ENCODE data around the gene PRLR. TPM values are rescaled to one million over a fixed set of nuclear protein-coding genes. Genes with fewer than 3 reads are reported as not detected.

PRLR gene
- total and polyA plus RNA-seq, 2 of the 13 experiments (the other 11 are each of a cell fraction or from before 2014, with no cell fraction given): 12.2 to 13.3 TPM

DNA sequence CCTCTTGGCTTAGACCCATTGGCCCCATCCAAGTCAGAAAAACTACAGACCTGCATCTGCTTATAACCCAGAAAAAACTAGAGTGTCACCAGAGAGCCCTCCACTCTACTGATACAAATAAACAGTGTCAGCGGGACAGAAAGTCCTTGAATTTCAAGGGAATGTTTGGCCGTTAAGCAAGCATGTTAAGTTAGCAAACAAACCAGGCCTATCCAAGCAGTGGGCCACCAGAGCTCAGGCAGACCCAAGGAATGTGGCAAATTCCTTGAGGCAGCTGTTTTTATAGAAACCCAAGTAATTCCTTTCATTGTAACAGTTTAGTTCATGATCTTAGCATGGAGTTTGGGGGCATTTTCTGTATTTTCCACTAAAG is 70.9 kb downstream of the PRLR start (continued):
- TF ChIP-seq MXD4 (CRISPR knock-in tag; IDR thresholded peaks at IDR 0.05) (no peak), ZNF570 (CRISPR knock-in tag; IDR thresholded peaks at IDR 0.05; ENCODE audit: borderline replicate concordance) (no peak), PRDM15 (CRISPR knock-in tag; IDR thresholded peaks at IDR 0.05) (no peak), SOX6 (IDR thresholded peaks at IDR 0.05) (no peak), SOX6 (CRISPR knock-in tag; IDR thresholded peaks at IDR 0.05) (peak; percentile 55), KIAA2018 (CRISPR knock-in tag; IDR thresholded peaks at IDR 0.05; ENCODE audit: borderline replicate concordance) (no peak), MLXIP (CRISPR knock-in tag; IDR thresholded peaks at IDR 0.05; ENCODE audit: borderline replicate concordance) (no peak), FOXA1 (IDR thresholded peaks at IDR 0.05) (no peak), FOXA1 (CRISPR knock-in tag; IDR thresholded peaks at IDR 0.05) (peak; percentile 83), ZNF326 (CRISPR knock-in tag; IDR thresholded peaks at IDR 0.05; ENCODE audit: borderline replicate concordance) (no peak), PHF20 (CRISPR knock-in tag; IDR thresholded peaks at IDR 0.05) (no peak), TARDBP (CRISPR knock-in tag; IDR thresholded peaks at IDR 0.05) (no peak)
- TF ChIP-seq, protein P1, sequence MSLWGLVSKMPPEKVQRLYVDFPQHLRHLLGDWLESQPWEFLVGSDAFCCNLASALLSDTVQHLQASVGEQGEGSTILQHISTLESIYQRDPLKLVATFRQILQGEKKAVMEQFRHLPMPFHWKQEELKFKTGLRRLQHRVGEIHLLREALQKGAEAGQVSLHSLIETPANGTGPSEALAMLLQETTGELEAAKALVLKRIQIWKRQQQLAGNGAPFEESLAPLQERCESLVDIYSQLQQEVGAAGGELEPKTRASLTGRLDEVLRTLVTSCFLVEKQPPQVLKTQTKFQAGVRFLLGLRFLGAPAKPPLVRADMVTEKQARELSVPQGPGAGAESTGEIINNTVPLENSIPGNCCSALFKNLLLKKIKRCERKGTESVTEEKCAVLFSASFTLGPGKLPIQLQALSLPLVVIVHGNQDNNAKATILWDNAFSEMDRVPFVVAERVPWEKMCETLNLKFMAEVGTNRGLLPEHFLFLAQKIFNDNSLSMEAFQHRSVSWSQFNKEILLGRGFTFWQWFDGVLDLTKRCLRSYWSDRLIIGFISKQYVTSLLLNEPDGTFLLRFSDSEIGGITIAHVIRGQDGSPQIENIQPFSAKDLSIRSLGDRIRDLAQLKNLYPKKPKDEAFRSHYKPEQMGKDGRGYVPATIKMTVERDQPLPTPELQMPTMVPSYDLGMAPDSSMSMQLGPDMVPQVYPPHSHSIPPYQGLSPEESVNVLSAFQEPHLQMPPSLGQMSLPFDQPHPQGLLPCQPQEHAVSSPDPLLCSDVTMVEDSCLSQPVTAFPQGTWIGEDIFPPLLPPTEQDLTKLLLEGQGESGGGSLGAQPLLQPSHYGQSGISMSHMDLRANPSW (CRISPR knock-in tag; IDR thresholded peaks at IDR 0.05; ENCODE audit: borderline replicate concordance): no peak
